BLaER1 treated with 17β-estradiol and CSF1 and Interleukin-3, amounts not matched to agents 10 nM and 100 nM (cell line): ENCODE measurements around the gene RDH13.
"Not testable (repeated sequence)": the region's sequence is repeated elsewhere in the genome, so short reads cannot be mapped to it uniquely, and the experiment has no call there.

Source experiments
- H3K27ac ChIP-seq, 11 experiments: shearing (Covaris generic); formaldehyde crosslinking; 2 replicates each; pipeline ENCODE4 v1.8.1; 2022
- H3K27me3 ChIP-seq, 11 experiments: shearing (Covaris generic); formaldehyde crosslinking; 2 replicates each; pipeline ENCODE4 v1.8.1; 2022
- H3K36me3 ChIP-seq, 11 experiments: shearing (Covaris generic); formaldehyde crosslinking; 2 replicates each; pipeline ENCODE4 v1.8.1; 2022
- H3K4me1 ChIP-seq, 10 experiments: shearing (Covaris generic); formaldehyde crosslinking; 2 replicates each; pipeline ENCODE4 v1.8.1; 2022
- H3K4me2 ChIP-seq, 11 experiments: shearing (Covaris generic); formaldehyde crosslinking; 2 replicates each; pipeline ENCODE4 v1.8.1; 2022
- H3K4me3 ChIP-seq, 10 experiments: shearing (Covaris generic); formaldehyde crosslinking; 2 replicates each; pipeline ENCODE4 v1.8.1; 2022
- H3K9ac ChIP-seq, 11 experiments: shearing (Covaris generic); formaldehyde crosslinking; 2 replicates each; pipeline ENCODE4 v1.8.1; 2022
- H3K9me3 ChIP-seq, 11 experiments: shearing (Covaris generic); formaldehyde crosslinking; replicated peaks in 1 of 11; 2 replicates each; pipeline ENCODE4 v1.8.1; 2022
- H4K20me1 ChIP-seq, 11 experiments: shearing (Covaris generic); formaldehyde crosslinking; 2 replicates each; pipeline ENCODE4 v1.8.1; 2022
- Cebpa-rat ChIP-seq, 11 experiments: shearing (Covaris generic); IDR thresholded peaks; 2 replicates each; pipeline ENCODE4 v1.8.1; 2022

RDH13 gene

GRCh38 chr19:55062735-55063491, at the start of gene RDH13:
Gene RDH13, minus strand, starts transcription at chr19:55063148. Its CDS starts 116 bp downstream, at chr19:55063032.
- Histone ChIP-seq H3K4me3 (peak within 1 kb of the TSS; percentile 71 to 93 (median 88)), H3K36me3 (peaks cover 10 to 20% (median 13%) of the 10 kb centered on the region in 11 experiments), H3K27ac (peak within 1 kb of the TSS; percentile 61 to 83 (median 79); a peak in 21 of 22 replicates), H3K4me2 (peak within 1 kb of the TSS; percentile 89 to 99 (median 98)), H3K4me1 (peaks cover 10 to 24% (median 17%) of the 10 kb centered on the region in 10 experiments), H3K27me3 (peaks cover 18 to 35% (median 27%) of the 10 kb centered on the region in 11 experiments), H4K20me1 (peaks cover 0 to 38% (median 6%) of the 10 kb centered on the region in 11 experiments; a peak in 10 of 22 replicates), H3K9ac (peak within 1 kb of the TSS; percentile 79 to 92 (median 85)), H3K9me3 (peaks cover 0 to 5% (median 0%) of the 10 kb centered on the region in 11 experiments; a peak in 1 of 22 replicates)
- no peak for TF ChIP-seq Cebpa-rat (IDR thresholded peaks at IDR 0.05)

- Histone ChIP-seq H3K27me3 (no peaks in the 10 kb centered on the region), H3K4me1 (peaks cover 30 to 37% (median 35%) of the 10 kb centered on the region in 10 experiments), H3K9me3 (no peaks in the 10 kb centered on the region), H3K4me3 (no peak overlapping the region), H4K20me1 (peaks cover 77 to 95% (median 92%) of the 10 kb centered on the region in 11 experiments), H3K4me2 (peak overlapping the region in 3 of 11 experiments; percentile 94 to 98 (median 95); a peak in 2 of 22 replicates), H3K9ac (no peak overlapping the region), H3K27ac (no peak overlapping the region), H3K36me3 (peaks cover 43 to 72% (median 54%) of the 10 kb centered on the region in 11 experiments)
- TF ChIP-seq Cebpa-rat (IDR thresholded peaks at IDR 0.05): no peak
These were observed 49.4 kb upstream of the RDH13 start for GRCh38 chr19:55112246-55112776.

- Histone ChIP-seq H3K4me1 (peaks cover 30 to 37% (median 35%) of the 10 kb centered on the region in 10 experiments), H3K4me3 (no peak overlapping the region), H3K27ac (no peak overlapping the region), H3K9me3 (no peaks in the 10 kb centered on the region), H3K4me2 (no peak overlapping the region), H3K27me3 (no peaks in the 10 kb centered on the region), H3K36me3 (peaks cover 53 to 82% (median 63%) of the 10 kb centered on the region in 11 experiments), H3K9ac (no peak overlapping the region), H4K20me1 (peaks cover 85 to 98% (median 95%) of the 10 kb centered on the region in 11 experiments)
- no peak for TF ChIP-seq Cebpa-rat (IDR thresholded peaks at IDR 0.05)
These were observed 48.4 kb upstream of the RDH13 start for GRCh38 chr19:55111238-55111831.

- TF ChIP-seq Cebpa-rat (IDR thresholded peaks at IDR 0.05): no peak
- no peak overlapping the region for H3K4me2 ChIP-seq
- H3K27ac ChIP-seq: no peak overlapping the region
- H4K20me1 ChIP-seq: peaks cover 79 to 98% (median 95%) of the 10 kb centered on the region in 11 experiments
- no peaks in the 10 kb centered on the region for H3K9me3 ChIP-seq
- H3K4me1 ChIP-seq: peaks cover 17 to 33% (median 22%) of the 10 kb centered on the region in 10 experiments
- no peak overlapping the region for H3K9ac ChIP-seq
- peaks cover 65 to 93% (median 79%) of the 10 kb centered on the region in 11 experiments for H3K36me3 ChIP-seq
- no peaks in the 10 kb centered on the region for H3K27me3 ChIP-seq
- no peak overlapping the region for H3K4me3 ChIP-seq
These were observed 46.8 kb upstream of the RDH13 start for GRCh38 chr19:55109527-55110291.

- H3K27ac ChIP-seq, H3K4me3 ChIP-seq, H3K9ac ChIP-seq, H3K27me3 ChIP-seq, H3K4me2 ChIP-seq, H3K4me1 ChIP-seq: not testable (repeated sequence)
- Histone ChIP-seq H4K20me1 (peaks cover 58 to 94% (median 86%) of the 10 kb centered on the region in 11 experiments), H3K9me3 (peaks cover 7 to 13% (median 9%) of the 10 kb centered on the region in 11 experiments), H3K36me3 (peaks cover 76 to 92% (median 85%) of the 10 kb centered on the region in 11 experiments)
These were observed 44.3 kb upstream of the RDH13 start for GRCh38 chr19:55107252-55107651.

GRCh38 chr19:55106591-55106990, 43.6 kb upstream of the RDH13 start:
- no peak overlapping the region for H3K4me3 ChIP-seq
- TF ChIP-seq Cebpa-rat (IDR thresholded peaks at IDR 0.05): no peak
- peaks cover 0 to 9% (median 0%) of the 10 kb centered on the region in 10 experiments; a peak in 3 of 20 replicates for H3K4me1 ChIP-seq
- no peaks in the 10 kb centered on the region for H3K27me3 ChIP-seq
- H3K36me3 ChIP-seq: peaks cover 78 to 93% (median 87%) of the 10 kb centered on the region in 11 experiments
- peaks cover 7 to 13% (median 9%) of the 10 kb centered on the region in 11 experiments for H3K9me3 ChIP-seq
- no peak overlapping the region for H3K9ac ChIP-seq
- no peak overlapping the region for H3K4me2 ChIP-seq
- H4K20me1 ChIP-seq: peaks cover 53 to 94% (median 86%) of the 10 kb centered on the region in 11 experiments
- no peak overlapping the region for H3K27ac ChIP-seq

- Histone ChIP-seq H3K9ac (no peak overlapping the region), H3K4me2 (no peak overlapping the region), H4K20me1 (peaks cover 43 to 95% (median 88%) of the 10 kb centered on the region in 11 experiments), H3K9me3 (peaks cover 7 to 13% (median 9%) of the 10 kb centered on the region in 11 experiments), H3K4me1 (peaks cover 0 to 10% (median 4%) of the 10 kb centered on the region in 10 experiments; a peak in 7 of 20 replicates), H3K27ac (no peak overlapping the region), H3K36me3 (peaks cover 81 to 96% (median 91%) of the 10 kb centered on the region in 11 experiments), H3K4me3 (no peak overlapping the region), H3K27me3 (no peaks in the 10 kb centered on the region)
- no peak for TF ChIP-seq Cebpa-rat (IDR thresholded peaks at IDR 0.05)
These were observed 42.3 kb upstream of the RDH13 start for GRCh38 chr19:55105237-55105636.

GRCh38 chr19:55103190-55103589, 40.2 kb upstream of the RDH13 start:
- no peak overlapping the region for H3K4me2 ChIP-seq
- TF ChIP-seq Cebpa-rat (IDR thresholded peaks at IDR 0.05): no peak
- H3K9ac ChIP-seq: no peak overlapping the region
- no peak overlapping the region for H3K4me3 ChIP-seq
- H3K9me3 ChIP-seq: peaks cover 7 to 13% (median 9%) of the 10 kb centered on the region in 11 experiments
- H3K27ac ChIP-seq: no peak overlapping the region
- H3K27me3 ChIP-seq: no peaks in the 10 kb centered on the region
- H3K4me1 ChIP-seq: peaks cover 10 to 31% (median 21%) of the 10 kb centered on the region in 10 experiments
- H4K20me1 ChIP-seq: peaks cover 42 to 95% (median 88%) of the 10 kb centered on the region in 11 experiments; a peak in 21 of 22 replicates
- peaks cover 80 to 96% (median 90%) of the 10 kb centered on the region in 11 experiments for H3K36me3 ChIP-seq
